Progenitor cell of endocrine pancreas (in vitro differentiated cells): ENCODE measurements around the gene SOX5. TPM values are rescaled to one million over a fixed set of nuclear protein-coding genes. Genes with fewer than 3 reads are reported as not detected.

ENCODE experiments used
- DNase-seq: peaks from one replicate; pipeline ENCODE4 v3.0.0; 2021; ENCODE audit warnings: low spot score; ENCODE audit not compliant: unreplicated experiment
- H3K27ac Mint-ChIP-seq: 2 replicates; pipeline ENCODE4 v1.8.0; 2021; ENCODE audit warnings: mild to moderate bottlenecking, moderate library complexity, mixed read lengths
- H3K27me3 Mint-ChIP-seq: 2 replicates; pipeline ENCODE4 v1.8.0; 2021; ENCODE audit warnings: mixed read lengths
- H3K36me3 Mint-ChIP-seq: 2 replicates; pipeline ENCODE4 v1.8.0; 2022; ENCODE audit warnings: mixed read lengths; ENCODE audit not compliant: insufficient read depth
- H3K4me1 Mint-ChIP-seq: 2 replicates; pipeline ENCODE4 v1.8.0; 2021; ENCODE audit warnings: low read depth, mixed read lengths
- H3K4me3 Mint-ChIP-seq: 2 replicates; pipeline ENCODE4 v1.8.0; 2021; ENCODE audit warnings: low read depth, mild to moderate bottlenecking, moderate library complexity, mixed read lengths
- H3K9me3 Mint-ChIP-seq: 2 replicates; pipeline ENCODE4 v1.8.0; 2021; ENCODE audit warnings: low read depth, mixed read lengths
- CTCF ChIP-seq: fragments of 200-600 bp; sonication (generic); IDR thresholded peaks from one replicate; pipeline ENCODE4 v1.5.0; 2021; ENCODE audit warnings: antibody characterized with exemption, mild to moderate bottlenecking; ENCODE audit not compliant: unreplicated experiment
- total RNA-seq: library from RNA; stranded (reverse); gene quantifications from 2 replicates; pipeline ENCODE4 v1.2.1, GENCODE V29; 2021

The SOX5 gene
- total RNA-seq, 1 donor from 2014 or later = 56.9 TPM

- Mint-ChIP-seq H3K9me3 (peaks cover 7% of the 10 kb centered on the region), H3K27ac (no peak overlapping the region), H3K36me3 (peaks cover 4% of the 10 kb centered on the region), H3K27me3 (no peaks in the 10 kb centered on the region), H3K4me3 (no peak overlapping the region), H3K4me1 (peaks cover 9% of the 10 kb centered on the region)
- DNase-seq = no peak
- no peak for TF ChIP-seq CTCF
Measured at GRCh38 chr12:23587833-23588559, 361.5 kb downstream of the SOX5 start.

GRCh38 chr12:23585782-23586163 lies 363.7 kb downstream of the SOX5 start:
- Mint-ChIP-seq H3K9me3 (peaks cover 7% of the 10 kb centered on the region), H3K4me3 (no peak overlapping the region)

GRCh38 chr12:23585156-23585781 lies 364.2 kb downstream of the SOX5 start:
- Mint-ChIP-seq H3K27ac (peak overlapping the region; percentile 47), H3K27me3 (no peaks in the 10 kb centered on the region), H3K36me3 (peaks cover 4% of the 10 kb centered on the region), H3K4me1 (peaks cover 9% of the 10 kb centered on the region), H3K9me3 (peaks cover 7% of the 10 kb centered on the region), H3K4me3 (no peak overlapping the region)
- no peak for TF ChIP-seq CTCF
- no peak for DNase-seq

More at GRCh38 chr12:23585782-23586163, 363.7 kb downstream of the SOX5 start:
- TF ChIP-seq CTCF = no peak
- H3K27me3 Mint-ChIP-seq = no peaks in the 10 kb centered on the region
- H3K4me1 Mint-ChIP-seq = peaks cover 9% of the 10 kb centered on the region
- H3K27ac Mint-ChIP-seq = no peak overlapping the region
- DNase-seq = no peak
- H3K36me3 Mint-ChIP-seq = peaks cover 4% of the 10 kb centered on the region

- no peak overlapping the region for H3K4me3 Mint-ChIP-seq
- H3K27ac Mint-ChIP-seq = no peak overlapping the region
- no peak for TF ChIP-seq CTCF
Measured at GRCh38 chr12:23581913-23582312, 367.6 kb downstream of the SOX5 start.

GRCh38 chr12:23579257-23579656 lies 370.2 kb downstream of the SOX5 start:
- DNase-seq = no peak
- Mint-ChIP-seq H3K9me3 (peaks cover 3% of the 10 kb centered on the region), H3K27me3 (no peaks in the 10 kb centered on the region), H3K27ac (no peak overlapping the region), H3K4me3 (no peak overlapping the region), H3K4me1 (peaks cover 7% of the 10 kb centered on the region), H3K36me3 (peaks cover 2% of the 10 kb centered on the region)
- TF ChIP-seq CTCF = no peak

More at GRCh38 chr12:23581913-23582312, 367.6 kb downstream of the SOX5 start:
- no peaks in the 10 kb centered on the region for H3K27me3 Mint-ChIP-seq
- no peak for DNase-seq
- peaks cover 4% of the 10 kb centered on the region for H3K36me3 Mint-ChIP-seq
- H3K9me3 Mint-ChIP-seq = peaks cover 7% of the 10 kb centered on the region
- H3K4me1 Mint-ChIP-seq = peaks cover 6% of the 10 kb centered on the region
